RPMI7951 (cell line): ENCODE data around the gene HCAR1. TPM values are rescaled to one million over a fixed set of nuclear protein-coding genes. Genes with fewer than 3 reads are reported as not detected.

Source experiments
- total RNA-seq: library from RNA; depleted of rRNA; stranded (reverse); fragments of >200 nt; shearing (Covaris generic); gene quantifications from 2 replicates; pipeline ENCODE4 v1.2.3, GENCODE V29; 2014; rRNA removed

The HCAR1 gene
- total RNA-seq, 1 experiment from 2014 or later = 1.3 TPM

Other genes with a start within 250 kb of the HCAR1 start
- 13.8 and 16.6 TPM in 2 replicates for gene ZCCHC8, start 229.9 kb downstream of the HCAR1 start, total RNA-seq
- 43.1 and 49.3 TPM in 2 replicates for gene RSRC2, start 203.9 kb downstream of the HCAR1 start, total RNA-seq
- 45.2 and 57.9 TPM in 2 replicates for gene KNTC1, start 203.6 kb downstream of the HCAR1 start, total RNA-seq
- gene HCAR2, start 27.5 kb downstream of the HCAR1 start, total RNA-seq = not detected in 2 replicates
- not detected in 2 replicates for gene HCAR3, start 14.0 kb downstream of the HCAR1 start, total RNA-seq
- 36.0 and 41.9 TPM in 2 replicates for gene DENR, start 22.0 kb upstream of the HCAR1 start, total RNA-seq
- 0.10 and 0.12 TPM in 2 replicates for gene CCDC62, start 43.7 kb upstream of the HCAR1 start, total RNA-seq
- 3.8 and 4.2 TPM in 2 replicates for gene HIP1R, start 104.6 kb upstream of the HCAR1 start, total RNA-seq
- 35.8 and 56.9 TPM in 2 replicates for gene VPS37B, start 165.3 kb upstream of the HCAR1 start, total RNA-seq
- 7.0 and 10.9 TPM in 2 replicates for gene ABCB9, start 235.6 kb upstream of the HCAR1 start, total RNA-seq
- 5.7 and 8.4 TPM in 2 replicates for gene OGFOD2, start 244.4 kb upstream of the HCAR1 start, total RNA-seq
- gene ARL6IP4, start 249.8 kb upstream of the HCAR1 start, total RNA-seq = 101 and 174 TPM in 2 replicates